NCI-H2107 (cell line): ENCODE measurements around the gene OPTC.

Experiments
- DNase-seq: peaks from one replicate; lab custom pipeline; 2025; lab: John Stamatoyannopoulos, UW

OPTC gene

DNA sequence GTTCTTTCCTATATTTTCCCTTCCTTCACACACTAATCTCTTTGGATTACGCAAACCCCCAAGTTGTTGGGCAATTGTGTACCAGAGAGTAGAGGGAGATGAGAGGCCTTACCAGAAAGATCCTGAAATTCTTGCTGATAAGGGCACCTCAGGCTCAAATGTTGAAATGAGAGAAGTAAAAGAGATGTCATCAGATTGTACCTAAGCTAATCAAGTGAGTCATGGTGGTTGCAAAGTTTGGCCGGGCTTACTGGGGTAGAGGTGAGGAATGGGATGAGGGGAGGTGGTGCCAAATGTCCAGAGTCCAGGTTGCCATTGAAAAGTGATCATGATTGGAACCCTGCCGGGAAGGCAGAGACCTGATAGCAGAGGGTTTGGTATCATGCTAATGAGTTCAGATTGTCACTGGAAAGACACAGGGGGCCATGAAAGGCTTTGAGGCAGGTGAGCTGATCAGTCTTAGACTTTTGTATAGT, 43.1 kb downstream of the OPTC start:
- DNase-seq = no peak

DNA sequence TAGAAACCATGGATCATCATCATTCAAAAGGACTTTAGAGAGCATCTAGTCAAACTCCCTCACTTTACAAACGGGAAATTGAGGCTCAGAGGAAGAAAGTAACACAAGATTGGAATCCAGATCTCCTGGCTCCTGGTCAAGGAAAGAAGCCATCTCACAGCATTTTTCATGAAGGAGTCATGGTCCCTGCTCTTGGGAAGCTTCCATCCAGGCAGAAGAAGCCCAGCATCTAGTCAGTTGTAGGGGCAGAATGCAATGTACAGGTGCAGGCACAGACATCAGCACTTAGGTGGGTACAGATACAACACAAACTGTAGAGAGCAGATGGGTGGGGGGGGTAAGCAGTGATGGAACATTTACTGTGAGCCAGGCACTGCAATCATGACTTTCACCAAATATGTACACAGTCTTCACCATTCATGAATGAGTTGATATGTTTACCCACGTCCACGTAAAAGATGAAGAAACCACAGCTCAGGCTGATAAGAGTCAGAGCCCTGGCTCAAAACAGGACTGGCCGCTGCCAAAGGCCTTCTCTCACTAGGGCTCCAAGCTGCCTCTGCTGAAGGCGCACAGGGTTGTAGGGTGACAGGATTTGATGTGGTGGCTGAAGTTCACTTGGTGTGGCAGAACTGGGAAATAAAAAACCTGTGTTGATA, 44.0 kb downstream of the OPTC start:
- no peak for DNase-seq

DNA sequence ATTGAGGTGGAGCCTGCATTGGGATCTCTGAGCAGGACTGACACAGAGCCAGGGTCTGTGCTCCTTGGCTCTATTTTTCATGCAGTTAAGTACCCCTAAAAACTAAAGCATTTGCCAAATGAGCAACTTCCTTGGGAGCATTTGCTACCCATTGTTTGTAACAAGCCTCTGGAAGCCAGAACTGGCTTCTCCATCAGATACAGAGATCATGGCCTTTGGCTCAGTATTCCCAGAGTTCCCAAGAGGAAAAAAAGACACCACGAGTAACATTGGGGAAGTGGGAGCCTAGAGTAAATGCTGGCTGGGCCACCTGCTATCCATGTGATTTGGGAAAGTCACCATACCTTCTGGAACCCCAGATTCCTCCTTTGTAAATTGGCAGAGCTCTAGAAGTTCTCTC, 44.8 kb downstream of the OPTC start:
- no peak for DNase-seq

DNA sequence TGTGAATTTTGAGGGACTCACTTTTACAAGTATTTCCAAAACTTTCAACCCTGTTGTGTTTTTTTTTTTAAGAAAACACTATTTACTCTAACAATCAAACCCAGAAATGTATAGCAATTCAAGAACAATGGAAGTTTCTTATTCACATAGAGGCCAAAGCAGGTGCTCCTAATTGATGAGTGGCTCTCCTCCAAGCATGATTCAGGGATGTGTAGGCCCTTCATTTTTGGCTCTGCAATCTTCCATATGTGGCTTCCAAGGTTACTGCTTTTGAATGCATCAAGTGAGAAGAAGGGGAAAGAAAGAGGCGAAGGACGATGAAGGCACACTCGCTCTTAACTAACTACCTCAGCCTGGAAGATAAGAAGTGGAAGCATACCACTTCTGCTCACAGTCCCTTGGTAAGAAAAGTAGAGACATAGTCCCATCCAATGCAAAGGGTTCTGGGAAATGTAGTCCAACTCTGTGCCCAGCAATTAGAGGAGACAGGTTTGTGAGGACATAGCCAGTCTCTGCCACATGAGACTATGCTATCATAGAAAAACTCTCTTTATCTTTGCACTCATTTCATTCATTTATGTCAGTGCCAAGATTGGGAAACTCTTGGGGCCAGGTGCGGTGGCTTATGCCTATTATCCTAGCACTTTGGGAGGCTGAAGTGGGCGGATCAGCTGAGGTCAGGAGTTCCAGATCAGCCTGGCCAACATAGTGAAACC, 46.0 kb downstream of the OPTC start:
- DNase-seq = no peak

DNA sequence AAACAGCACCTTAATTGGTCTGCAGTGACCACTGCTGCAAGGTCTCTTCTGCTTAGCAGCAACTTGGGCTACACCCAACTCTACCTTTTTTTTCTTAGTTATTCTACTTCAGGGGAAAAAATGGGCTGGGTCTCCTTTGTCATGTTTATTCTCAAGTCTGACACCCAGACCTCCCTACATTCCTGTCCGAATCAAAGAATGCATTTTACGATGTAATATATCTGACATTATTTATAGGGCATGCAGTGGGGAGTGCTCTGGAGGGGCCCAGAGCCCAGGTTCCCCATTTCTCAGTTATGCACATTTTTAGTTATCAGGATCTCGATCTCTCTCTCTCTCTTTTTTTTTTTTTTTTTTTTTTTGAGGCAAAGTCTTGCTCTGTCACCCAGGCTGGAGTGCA, 50.5 kb downstream of the OPTC start:
- DNase-seq = no peak

DNA sequence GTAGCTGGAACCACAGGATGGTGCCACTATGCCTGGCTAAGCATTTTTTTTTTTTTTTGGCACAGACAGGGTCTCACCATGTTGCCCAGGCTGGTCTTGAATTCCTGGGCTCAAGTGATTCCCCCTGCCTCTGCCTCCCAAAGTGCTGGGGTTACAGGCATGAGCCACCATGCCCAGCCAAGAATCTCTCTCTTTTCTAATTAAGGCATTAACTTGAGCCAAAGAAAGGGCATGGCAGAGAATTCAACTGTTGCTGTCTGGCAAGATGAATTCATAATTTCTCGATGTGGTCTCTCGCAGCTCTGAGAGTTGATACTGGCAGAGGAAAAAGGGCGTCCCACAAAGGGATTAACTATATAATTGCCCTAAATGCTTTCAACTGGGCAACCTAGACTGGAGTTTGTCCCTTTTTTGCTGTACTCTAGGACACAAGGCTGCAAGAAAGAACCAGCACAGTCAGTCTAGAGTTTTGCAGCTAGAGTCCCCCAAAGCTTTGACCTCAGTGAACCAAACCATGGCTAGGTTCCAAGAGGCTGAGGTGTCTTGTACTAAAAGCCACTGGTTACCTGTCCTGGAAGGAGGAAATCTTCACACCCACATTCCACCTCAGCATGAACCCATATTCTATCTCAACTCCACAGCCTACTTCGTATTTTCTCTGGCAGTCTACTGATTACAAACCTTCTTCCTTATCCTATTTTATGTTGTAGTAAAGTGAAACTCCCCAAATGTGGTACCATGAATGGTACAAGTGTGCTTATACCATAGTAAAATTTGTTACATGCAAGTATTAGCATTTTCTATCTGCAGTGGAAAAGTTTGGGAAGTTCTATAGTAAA, 51.2 kb downstream of the OPTC start:
- DNase-seq = no peak

DNA sequence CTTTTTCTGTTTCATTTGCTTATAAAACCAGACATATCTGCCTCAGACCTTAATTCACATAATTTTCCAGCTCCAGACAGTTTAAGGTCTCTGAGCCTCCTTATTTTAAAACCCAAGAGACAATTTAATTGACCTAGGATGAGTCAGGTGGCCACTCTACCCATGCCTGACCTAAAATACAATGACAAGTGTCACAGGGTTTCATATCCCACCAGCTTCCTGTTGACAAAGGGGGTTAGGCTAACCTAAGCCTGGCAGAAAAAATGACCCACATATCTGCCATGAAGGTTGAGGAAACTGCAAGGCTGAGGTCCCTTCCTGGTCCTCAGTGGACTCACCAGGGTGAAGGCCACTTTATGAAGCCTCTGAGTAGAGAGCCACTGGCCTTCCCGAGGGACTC, 52.3 kb downstream of the OPTC start:
- DNase-seq = no peak

DNA sequence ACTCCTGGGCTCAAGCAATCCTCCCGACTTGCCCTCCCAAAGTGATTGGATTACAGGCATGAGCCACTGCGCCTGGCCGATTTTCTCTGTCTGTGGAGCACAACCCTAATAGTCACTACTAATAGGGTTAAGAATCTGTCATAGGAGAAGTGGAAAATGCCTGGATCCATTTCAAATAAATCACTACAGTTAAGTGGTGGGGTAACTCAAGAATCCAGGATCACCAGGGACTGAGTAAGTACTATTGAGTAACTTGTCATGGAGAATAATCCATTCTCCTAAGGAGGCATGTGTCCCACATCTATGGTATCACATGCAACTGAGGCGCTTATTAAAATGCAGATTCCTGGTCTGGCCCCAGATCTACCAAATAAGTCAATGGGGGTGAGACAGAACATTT, 53.2 kb downstream of the OPTC start:
- no peak for DNase-seq

DNA sequence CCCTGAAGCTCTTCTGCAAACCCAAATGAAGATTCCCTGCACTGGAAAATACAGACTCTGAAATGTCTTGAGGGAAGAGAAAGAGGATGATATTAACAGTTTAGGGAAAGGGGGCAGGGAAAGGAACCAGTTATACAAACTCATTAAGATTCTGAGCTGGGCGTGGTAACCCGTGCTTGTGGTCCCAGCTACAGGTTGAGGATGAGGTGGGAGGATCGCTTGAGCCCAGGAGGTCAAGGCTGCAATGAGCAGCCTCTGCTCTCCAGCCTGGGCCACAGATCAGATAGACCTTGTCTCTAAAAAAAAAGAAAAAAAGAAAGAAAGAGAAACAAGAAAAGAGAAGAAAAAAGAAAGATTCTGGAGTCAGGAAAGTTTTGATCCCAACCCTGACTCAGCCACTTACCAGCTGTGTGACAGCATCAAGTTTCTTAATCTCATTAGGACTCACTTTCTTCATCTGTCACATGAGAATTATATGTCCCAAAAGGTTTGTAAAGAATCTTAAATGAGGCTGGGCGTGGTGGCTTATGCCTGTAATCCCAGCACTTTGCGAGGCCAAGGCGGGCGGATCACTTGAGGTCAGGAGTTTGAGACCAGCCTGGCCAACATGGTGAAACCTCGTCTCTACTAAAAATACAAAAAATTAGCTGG, 53.9 kb downstream of the OPTC start:
- DNase-seq = no peak

DNA sequence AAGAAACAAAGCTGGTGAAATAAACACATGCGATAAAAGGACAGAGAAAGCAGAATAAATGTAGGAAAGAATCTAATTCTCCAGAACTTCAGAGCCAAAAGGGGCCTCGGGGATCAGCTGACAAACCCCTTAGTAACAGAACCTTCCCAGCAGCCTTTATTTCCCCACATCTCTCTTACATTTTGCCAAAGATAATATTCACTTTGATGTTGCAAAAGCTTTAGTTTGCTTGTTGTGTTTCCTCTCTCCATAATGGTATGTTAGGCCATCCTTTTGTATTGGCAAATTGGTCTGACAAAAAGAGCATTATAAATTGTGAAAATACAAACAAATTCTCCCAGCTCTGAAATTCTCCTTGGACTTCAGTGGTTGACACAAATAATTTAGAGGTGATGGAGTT, 54.9 kb downstream of the OPTC start:
- DNase-seq = no peak

DNA sequence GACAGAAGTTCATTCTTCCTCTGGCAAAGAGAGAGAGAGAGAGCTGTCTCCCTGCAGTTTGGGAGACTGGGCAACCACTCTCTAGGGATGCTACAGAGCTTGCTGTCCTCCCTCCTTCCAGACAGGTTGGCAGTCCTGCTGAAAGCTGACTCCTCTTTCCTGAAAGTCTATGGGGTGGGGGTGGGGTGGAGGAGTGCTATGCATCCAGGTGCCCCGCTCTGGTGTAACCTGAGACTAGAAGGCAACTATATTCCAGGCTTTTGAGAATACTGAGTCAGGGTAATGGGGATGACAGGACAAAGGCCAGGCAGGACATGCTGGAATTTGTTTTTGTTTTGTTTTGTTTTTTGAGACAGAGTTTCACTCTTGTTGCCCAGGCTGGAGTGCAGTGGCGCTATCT, 55.4 kb downstream of the OPTC start:
- DNase-seq = peak; percentile 74

DNA sequence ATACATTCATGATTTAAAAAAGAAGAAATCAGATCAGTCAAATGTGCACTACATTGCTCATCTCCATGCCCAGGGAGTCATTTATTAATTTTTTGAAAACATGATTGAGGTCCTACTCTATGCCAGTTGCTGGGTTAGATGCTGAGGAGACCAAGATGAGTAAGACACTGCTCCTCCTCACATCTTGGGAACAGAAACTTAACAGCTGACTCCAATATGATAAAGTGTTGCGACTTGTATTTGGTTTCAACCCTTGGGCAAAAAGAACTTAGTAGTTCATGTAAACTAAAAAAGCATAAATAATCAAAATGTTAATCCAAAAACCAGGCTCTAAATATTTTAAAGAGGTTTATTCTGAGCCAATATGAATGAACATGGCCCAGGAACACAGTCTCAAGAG, 56.9 kb downstream of the OPTC start:
- DNase-seq = no peak

DNA sequence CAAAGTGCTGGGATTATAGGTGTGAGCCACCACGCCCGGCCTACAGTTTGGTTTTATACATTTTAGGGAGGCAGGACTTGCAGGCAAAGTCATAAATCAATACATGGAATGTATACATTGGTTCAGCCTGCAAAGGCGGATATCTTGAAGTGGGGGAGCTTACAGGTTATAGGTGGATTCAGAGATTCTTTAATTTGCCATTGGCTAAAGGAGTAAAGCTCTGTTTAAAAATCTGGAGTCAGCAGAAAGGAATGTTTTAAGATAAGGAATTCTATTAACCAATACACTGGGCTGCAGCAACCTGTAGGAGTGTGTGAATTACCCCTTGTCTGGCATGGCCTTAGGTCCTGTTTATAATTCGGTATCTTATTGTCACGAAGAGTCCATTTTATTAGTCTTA, 57.6 kb downstream of the OPTC start:
- DNase-seq = no peak

DNA sequence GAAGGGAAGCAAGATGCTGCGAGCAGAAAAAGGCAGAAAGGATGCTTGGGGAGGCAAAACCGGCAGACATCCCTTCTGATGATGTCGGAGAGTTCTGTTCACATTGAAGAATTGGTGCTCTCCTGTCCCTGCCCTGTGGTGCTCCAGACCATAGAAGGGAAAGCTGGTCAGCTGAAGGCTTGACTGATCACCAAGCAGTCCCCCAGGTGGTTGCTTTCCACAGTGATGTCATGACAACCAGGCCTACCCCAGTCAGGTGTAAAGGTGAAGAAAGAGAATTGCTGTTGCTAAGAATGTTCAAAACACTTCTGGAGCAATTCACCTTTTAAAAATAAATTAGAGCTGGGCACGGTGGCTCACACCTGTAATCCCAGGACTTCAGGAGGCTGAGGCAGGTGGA, 59.5 kb downstream of the OPTC start:
- no peak for DNase-seq

DNA sequence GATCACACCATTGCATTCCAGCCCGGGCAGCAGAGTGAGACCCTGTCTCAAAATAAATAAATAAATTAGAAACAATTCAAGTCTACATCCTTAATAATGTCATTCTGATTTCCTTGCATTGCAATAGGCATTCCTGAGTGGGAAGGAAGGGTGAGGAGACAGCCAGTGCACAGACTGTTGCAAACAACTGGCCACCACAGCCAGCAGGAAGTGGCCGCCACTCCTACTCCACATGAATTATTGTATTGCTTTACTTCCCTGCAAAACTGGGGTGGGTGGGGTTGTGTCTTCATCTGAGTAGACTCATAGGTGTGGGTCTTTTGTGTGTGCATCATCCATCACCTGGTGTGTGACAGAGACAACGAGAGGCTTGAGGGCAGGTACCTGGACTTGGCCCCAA, 60.1 kb downstream of the OPTC start:
- DNase-seq = no peak

DNA sequence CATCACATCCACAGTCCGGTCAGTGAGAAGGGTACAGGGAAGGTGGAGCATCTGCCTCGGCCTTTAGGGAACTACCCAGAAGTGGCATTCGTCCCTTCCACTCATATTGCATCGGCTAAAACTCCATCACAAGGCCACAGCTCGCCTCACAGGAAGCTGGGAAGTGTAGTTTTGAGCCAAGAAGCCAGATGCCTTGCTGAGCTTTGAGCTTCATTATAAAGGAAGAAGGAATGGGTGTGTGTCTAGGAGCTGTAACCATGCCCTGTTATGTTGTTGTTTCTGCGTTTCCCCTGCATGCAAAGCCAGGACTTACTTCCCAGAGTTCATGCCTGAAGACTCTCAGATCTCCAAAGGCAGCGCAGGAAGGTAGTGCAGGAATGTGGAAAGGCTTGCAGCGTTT, 61.1 kb downstream of the OPTC start:
- DNase-seq = no peak

DNA sequence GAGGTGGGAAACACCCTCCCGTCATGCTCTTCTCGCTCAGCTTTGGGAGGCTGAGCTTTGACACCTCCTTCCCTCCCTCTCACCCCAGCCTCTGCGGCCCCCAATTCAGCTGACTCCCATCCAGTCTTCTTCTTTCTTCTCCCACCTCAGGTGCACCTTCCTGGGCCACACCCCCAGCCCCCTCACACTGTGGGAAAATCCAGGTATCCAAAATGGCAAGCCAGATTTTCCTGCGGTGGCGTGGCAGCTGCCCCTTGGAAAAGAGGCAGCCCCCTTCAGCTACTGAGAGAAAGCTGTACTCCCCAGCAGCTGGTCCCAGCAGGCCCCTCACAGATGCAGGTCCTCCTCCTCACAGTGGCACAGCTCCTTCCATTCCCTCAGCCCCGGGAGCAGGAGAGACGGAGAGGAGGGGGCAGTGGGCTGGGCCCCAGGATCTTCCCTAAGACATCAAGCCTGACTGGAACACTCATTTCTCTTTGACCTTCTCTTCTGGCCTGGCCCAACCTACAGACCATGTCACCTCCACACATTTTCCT, 61.6 kb downstream of the OPTC start:
- no peak for DNase-seq

DNA sequence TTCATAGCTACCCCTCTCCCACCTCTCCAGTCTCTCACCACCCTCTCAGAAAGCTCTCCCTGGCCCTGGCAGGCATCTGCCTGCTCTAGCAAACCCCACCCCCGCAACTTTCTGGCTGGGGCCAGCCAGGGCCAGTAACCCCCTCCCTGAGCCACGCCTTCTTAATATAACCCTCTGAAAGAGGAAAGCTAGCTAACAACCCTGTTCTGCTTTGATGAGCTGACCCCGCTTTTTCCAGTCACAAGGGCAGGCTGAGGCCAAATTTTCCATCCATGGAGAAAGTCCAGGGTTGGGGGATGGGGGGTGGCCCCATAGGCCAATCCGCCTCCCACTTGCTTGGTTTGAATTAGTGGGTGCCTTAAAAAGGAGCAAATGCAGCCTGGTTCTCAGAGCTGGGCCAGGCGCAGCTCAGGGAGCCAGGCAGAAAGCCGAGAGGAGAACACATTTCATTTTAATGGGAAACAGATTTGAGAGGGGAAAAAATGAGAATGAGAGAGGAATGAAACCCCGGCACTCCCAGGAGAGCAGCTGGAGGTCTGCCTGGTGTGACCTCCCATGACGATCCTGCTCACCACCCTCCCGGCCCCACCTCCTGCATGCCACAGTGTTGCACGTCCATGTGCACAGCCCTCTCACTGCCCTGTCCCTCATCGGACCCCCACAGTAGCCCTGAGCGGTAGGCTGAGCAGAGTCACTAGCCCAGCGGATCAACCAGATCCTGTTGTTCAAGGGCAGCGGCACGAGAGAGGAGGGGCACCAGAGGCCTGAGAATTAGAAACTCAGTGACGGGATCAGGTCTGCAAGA, 62.3 kb downstream of the OPTC start:
- DNase-seq = no peak

DNA sequence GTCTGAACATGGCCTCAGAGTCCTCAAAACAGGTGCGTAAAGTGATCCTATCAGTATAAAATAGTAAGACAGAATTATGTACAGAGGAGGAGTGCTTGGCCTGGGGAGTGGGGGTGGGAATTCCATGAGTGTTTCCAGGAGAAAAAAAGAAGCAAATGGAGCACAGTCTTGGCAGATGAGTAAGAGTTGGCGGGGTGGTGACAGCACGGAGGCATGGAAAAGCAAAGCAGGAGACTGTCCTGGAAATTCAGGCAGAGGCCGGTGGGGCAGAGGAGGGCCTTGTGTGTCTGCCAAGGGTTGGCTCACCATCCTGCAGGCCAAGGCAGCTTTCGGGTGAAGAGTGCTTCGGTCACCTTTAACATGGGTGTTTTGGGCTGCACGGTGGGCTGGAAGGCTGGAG, 63.4 kb downstream of the OPTC start:
- DNase-seq = no peak

DNA sequence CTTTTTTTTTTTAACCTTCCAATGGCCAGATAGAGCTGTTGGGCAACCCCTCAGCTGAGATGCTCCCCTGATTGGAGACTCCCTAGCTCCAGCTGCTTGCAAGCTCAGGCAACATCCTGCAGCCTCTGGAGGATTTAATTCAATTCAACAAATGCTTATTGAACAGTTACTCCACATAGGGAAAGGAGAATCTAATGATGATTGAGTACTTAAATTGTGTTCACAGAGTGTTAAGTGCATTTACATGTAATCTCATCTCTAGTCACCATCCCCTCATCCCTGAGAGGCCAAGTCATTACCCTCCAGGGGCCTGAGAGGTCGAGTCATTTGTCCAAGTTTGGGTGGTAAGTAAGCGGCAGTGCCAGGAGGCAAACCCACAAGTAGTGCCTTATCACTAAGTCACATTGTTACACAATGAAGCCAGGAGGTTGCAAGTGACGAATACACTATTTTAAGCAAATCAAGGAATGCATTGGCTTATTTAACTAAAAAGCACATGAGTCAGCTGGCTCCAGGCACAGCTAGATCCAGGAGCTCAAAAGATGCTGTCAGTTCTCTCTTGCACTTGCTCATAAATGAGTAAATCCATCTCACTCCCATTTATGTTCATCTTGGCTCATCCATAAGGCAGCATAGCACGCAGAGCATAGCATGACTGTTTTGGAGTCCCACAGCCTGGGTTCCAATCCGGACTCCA, 64.3 kb downstream of the OPTC start:
- no peak for DNase-seq
